ENCODE data around the gene TBC1D7.

- TF ChIP-seq CTCF (IDR thresholded peaks at IDR 0.05) (no peak), POLR2A (IDR thresholded peaks at IDR 0.05) (no peak)
These were observed 45.8 kb downstream of the TBC1D7 start for GRCh38 chr6:13282393-13283069.

Data from suprapubic skin (tissue), 3 donors.